GM19452 (cell line): ENCODE data around the gene TGFBR2.

Source experiments
- ATAC-seq: cut with Tn5 transposase; IDR thresholded peaks from one replicate; pipeline ENCODE4 v1.9.1; 2021; ENCODE audit not compliant: unreplicated experiment

Gene TGFBR2

DNA sequence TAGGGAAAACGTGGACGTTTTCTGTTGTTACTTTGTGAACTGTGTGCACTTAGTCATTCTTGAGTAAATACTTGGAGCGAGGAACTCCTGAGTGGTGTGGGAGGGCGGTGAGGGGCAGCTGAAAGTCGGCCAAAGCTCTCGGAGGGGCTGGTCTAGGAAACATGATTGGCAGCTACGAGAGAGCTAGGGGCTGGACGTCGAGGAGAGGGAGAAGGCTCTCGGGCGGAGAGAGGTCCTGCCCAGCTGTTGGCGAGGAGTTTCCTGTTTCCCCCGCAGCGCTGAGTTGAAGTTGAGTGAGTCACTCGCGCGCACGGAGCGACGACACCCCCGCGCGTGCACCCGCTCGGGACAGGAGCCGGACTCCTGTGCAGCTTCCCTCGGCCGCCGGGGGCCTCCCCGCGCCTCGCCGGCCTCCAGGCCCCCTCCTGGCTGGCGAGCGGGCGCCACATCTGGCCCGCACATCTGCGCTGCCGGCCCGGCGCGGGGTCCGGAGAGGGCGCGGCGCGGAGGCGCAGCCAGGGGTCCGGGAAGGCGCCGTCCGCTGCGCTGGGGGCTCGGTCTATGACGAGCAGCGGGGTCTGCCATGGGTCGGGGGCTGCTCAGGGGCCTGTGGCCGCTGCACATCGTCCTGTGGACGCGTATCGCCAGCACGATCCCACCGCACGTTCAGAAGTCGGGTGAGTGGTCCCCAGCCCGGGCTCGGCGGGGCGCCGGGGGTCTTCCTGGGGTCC is at the start of gene TGFBR2:
TGFBR2 (plus strand) TSS at position 301 of the 731 bp plus-strand sequence; CDS start at position 584, 283 bp downstream.
- ATAC-seq, result peak; percentile 76

DNA sequence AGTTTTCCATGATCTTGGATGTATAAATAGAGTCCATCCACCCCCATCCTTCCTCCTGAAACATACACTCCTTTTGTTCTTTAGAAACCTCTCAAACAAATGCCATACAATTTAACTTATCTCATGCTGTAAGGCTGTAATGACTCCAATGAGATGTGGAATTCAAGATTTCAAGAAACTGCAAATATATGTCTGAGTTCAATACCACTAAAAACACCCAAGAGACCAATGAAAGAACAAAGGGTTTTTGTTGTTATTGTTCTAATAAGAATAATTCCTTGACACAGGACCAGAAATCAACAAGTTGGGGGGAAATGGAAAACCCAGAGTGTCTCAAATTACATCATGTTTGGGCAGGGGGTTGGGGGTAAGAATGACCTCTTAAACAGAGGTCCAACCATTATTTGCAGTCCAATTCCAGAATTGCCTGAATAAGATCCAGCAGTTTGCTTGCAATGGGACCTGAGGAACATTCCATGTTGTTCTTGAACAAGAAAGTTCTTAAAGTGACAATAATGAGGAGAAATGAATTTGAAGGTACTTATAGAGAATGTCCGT is 48.6 kb upstream of the TGFBR2 start:
- ATAC-seq, result no peak

DNA sequence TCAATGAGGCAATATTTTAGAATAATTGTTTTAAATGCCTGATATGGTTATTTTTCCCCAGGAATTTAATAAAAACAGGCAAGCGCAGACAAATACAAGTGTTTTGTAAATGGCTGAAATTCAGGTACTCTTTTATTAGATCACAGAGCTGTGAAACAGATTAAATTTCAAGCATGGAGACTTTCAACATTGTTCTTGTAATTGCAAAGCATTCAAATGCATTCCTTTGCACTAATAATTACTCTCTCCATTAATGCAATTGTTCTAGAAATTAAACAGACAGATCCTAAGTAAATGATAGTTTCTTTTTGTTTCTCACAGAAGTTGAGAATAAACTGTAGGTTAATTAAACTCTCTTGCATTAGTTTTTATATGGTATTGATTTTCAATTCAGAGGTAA is 42.4 kb upstream of the TGFBR2 start:
- no peak for ATAC-seq

DNA sequence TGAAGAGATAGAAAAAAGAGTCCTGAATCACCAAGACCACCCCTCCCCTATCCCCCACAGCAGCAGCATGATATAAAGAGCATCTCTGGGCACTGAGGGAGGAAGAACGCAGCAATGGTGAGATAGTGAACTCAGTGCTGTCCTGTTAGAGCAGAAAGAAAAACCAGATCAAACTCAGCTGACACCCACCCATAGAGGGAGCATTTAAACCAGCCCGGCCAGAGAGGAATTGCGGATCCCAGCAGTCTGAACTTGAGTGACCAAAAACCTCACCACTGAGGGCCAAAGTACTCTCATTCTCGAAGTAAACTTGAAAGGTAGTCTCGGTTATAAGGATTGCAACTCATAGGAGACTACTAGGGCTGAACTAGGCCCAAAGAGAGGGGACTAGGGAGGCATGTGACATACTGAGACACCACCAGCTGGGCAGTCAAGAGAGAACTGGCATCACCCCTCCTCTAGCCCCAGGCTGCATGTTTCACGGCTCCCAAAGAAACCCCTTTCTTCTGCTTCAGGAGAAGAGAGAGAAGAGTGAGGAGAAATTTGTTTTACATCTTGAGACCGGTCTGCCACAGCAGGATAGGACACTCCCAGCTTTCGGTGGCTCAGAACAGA is 39.2 kb upstream of the TGFBR2 start:
- no peak for ATAC-seq

DNA sequence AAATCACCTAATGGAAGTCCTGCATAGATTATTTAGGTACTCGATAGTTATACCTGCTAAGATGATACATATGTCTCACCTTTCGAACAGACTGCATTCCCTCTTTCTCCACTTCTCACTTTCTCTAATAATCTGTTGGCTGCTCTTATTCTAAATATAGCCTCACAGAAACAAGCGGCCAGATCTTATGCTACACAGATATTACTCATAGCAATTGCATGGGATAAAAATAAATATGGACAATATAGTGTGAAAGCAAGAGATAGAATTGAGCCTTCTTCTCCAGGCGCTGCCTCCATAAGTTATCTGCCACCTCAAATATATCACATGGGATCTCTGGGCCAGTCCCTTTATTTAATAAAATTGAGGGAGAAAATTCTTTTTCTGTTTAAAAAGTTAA is 29.5 kb upstream of the TGFBR2 start:
- ATAC-seq, result no peak

DNA sequence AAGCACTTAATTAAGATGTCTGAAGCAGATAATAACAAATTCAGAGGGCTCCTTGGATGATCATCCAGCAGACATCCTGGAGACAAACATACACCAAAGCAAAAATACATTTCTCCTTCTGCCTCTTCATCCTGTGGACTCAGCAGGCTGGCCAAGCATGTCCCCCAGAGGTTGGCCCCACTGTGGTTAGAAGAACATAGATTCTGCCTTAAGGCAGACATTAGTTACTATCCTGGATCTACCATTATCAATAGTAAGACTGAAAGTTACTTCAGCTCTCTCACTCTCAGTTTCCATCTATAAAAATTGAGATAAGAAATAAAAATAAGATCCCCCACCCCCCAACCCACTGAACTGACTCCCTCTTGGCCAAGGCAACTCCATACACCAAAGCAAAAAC is 28.6 kb upstream of the TGFBR2 start:
- ATAC-seq, result peak; percentile 81

DNA sequence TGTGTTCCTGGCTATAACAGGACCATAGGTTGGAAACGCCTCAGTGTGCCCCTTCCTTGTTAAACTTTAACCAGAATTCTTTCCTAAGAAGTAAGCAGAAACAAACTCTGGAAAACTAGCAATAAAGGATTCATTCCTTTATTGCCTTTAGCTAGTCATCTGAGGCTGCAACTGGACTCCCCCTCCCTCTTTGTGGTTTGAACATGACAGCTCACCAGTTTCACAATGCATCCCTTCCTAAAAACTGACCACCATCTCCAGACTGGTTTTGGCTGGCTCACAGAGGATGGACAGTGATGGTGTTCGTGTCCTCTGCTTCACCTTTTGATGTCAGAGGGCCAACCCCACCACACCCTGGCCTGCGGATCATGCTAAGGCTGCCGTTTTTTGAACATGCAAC is 27.9 kb upstream of the TGFBR2 start:
- peak; percentile 35 for ATAC-seq

DNA sequence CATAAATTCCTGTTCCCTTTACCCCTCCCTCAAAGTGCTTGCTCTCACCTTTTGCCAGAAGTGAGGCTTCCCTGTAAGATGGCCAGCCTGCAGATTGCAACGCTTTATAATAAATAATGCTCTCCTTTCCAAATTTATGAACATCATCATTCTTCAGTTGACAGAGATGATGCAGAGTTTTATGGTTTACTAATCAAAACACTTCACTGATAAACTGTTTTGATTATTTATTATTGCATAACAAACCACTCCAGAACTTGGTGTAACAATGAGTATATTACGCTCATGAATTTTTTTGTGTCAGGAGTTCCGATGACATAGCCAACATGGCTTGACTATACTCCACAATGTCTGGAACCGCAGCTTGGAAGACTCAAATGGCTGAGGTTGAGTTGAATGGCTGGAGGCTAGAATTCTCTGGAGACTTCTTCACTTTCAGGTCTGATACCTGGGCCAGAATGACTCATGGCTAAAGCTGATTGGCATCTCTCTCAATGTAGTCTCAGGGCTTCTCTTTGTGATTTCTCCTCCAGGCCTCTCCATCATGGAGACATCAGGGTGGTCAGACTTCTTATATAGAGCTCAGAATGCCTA is 27.3 kb upstream of the TGFBR2 start:
- ATAC-seq, result no peak

DNA sequence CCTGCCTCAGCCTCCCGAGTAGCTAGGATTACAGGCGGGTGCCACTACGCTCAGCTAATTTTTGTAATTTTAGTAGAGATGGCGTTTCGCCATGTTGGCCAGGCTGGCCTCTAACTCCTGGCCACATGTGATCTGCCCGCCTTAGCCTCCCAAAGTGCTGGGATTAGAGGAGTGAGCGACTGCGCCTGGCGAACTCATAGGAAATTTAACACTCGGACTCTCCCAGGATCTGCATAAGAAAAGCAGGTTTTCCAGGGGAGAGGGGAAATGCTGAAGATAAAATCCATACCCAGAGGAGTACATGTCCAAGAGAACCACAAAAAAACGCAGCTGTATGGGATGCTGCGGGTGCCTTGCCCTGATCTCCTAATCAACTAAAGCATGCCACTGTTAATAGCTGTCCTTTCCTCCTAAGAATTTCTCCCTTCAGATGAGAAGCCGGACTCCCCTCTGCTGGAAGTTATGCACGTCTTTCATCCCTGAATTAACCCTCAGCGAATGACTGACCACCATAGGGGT is 25.3 kb upstream of the TGFBR2 start:
- ATAC-seq, result no peak

DNA sequence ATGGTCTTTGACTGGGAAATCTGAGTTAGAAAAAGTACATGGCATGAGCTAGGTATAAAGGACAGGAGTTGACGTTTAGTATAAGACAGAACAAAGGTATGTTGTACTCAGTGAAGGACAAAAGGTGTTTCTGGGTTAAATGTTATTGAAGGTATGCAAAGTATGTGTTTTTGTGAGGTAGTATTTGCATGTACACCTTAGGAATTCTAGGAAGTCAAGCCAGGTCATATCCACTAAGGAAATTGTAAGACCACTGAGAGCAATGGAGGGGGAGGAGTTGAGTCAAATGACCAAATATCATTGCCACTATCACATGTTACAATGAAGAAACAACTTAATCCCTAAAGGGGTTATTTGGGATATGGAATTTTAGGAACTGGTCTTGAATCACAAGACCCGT is 24.4 kb upstream of the TGFBR2 start:
- ATAC-seq, result no peak

DNA sequence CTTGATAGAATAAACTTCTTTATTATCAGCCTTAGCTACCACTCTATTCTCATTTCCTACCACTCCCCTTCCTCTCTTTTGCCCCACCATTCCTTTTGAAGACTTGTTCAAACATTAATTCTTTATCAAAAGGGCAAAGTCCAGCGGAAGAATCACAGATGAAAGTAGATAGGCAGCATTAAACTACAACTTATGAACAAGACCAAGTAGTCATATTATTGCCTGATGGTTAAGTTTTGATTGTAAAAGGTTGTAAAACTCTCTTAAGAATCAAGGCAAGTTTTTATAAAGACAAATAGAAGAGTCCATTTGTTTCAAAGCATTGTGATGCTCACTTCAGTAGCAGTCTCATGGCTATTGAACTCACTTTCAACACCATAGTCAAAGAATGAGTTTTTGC is 22.4 kb upstream of the TGFBR2 start:
- ATAC-seq, result no peak

DNA sequence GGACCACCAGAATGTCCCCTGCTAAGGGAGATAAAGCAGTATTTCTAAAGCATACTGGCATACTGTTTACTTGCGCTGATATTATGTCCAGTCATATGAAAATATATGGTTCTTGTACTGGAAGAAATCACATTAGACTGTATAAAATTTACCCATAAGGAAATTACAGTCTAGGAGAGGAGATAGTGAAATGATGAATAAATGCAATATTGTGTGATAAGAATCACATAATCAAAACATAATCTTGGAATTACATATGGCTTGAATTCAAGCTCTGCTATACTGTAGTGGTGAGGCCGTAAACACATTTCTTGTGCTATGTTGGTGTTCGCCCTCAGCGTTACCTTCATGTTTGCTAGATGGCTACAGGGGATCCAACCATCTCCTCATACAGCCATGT is 20.7 kb upstream of the TGFBR2 start:
- no peak for ATAC-seq

DNA sequence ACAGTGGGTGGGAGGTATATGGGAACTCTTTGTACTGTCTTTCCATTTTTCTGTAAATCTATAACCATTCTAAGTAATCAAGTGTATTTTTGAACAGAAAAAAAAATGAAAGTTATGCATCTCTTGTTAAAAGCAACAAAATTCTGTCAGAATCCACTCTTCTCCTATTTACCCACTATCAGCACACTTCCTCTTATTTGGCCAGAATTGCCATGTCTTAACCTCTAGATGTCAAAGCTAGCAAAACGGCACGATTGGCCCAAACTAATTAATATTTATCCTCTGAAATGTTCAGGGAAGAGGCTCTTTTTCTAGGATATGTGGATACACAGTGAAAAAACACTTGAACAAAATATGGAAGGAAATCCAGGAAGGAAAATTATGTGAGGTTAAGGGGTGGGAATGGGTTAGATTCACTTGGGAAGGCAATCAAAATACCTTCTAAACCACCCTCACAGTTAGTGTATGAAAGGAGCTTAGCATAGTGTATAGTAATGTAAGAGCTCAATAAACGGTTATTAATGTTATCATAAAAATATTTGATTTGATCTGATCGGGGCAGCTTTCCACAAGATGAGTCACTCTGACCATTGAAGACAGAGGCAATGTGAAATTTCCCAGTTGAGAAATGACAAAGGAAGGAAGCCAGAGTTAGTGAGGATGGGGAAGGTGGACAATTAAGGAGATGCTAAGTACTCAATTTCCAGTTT is 20.1 kb upstream of the TGFBR2 start:
- ATAC-seq, result no peak

DNA sequence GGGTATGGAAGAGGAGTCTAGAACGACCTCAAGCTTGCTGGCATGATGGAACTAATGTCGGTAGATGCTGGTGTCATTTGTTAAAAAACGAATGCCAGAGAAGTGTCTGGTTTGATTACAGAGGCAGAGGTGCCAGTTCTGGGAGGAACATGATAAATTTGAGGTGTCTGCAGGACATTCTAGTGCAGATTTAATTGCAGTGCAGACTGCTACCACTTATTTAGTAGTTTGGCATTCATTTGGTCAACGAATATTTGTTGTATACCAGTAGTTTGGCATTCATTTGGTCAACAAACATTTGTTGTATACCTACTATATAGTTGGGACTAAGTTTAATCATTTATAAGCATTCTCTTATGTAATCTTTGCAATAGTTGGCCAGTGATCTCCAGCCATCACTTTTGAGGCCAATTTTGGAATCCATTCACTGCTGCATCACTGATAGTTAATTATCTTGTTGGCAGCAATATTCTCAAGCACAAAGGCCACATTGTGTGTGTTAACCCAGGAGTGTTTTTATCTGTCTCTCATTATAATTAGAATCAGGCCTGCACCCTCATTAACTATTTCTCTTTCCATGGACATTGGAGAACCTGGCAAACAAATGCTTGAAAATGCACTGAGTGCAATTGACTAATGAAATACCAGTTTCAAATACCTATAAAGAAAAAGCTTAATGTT is 19.5 kb upstream of the TGFBR2 start:
- no peak for ATAC-seq

DNA sequence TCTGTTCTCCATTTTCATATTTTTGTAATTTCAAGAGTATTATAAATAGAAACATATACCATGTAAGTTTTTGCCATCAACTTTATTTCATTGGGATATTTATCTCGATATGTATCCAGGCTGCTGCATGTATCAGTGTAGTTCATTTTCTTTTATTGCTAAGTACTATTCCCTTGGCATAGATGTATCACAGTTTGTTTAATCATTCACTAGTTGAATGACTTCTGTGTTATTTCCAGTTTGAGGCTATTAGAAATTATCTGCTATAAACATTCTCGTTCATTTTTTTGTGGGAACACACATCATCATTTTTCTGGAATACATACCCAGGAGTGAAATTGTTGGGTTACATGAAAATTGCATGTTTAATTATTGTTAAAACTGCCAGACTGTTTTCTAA is 18.5 kb upstream of the TGFBR2 start:
- no peak for ATAC-seq

DNA sequence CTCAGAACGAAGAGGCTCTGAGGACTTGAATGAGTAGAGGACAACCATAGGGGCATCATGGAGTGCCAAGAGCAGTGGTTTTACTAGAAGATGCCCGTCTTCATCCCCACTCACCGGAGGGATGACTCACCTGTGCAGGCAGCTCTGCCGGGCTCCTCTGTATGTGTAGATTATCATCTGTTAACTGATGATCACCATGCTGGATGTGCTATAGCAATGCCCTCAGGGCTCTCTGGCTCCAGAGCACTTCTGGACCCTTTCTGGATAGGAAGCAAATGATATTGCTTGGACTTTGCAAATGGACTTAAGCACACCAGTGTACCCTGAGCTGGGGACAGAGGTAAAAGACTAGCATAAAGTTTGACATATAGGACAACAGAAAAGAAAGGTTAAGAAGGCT is 10.2 kb upstream of the TGFBR2 start:
- ATAC-seq, result no peak

DNA sequence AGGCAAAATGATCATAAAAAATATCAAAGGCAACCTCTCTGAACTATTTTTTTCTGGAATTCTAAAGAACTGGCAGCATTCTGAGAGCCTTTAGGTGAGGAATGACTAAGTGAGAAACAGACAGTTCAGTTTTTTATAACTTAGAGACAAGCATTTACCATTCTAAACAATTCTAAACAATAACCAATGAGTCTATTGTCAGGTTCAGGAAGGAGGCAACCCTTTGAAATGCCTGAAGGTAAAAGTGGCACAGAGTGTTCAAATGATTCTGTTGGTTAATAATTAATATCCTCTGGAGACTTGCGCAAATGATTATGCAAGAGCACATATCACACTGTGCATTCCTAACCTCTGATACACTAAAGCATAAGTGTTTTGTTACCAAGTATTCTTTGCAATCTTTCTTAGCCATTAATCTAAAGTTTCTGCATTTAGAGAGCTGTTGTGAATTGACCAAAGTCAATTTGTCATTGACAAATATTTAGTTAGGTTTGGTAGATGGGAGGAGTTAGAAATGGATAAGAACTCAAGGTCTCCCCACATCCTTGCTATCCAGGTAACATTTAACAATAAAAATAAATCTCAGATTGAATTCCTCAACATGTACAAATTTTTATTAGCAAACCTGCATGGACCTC is 9.2 kb upstream of the TGFBR2 start:
- no peak for ATAC-seq

DNA sequence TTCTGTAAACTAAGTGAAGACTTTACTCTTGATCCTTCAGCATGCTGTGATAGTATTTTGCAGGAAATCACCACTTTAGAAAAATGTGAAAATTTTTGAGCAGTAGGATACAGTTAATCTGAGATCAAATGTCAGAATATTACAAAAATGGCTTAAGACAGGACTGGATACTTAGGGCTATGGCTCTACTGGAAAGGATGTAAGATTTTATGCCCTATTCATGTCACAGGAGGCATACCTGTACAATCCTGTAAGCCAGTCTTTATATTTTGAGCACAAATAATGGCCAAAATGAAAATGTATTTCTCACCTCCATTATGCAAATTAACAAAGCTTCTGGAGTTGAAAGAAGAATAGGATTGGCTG is 8.6 kb upstream of the TGFBR2 start:
- no peak for ATAC-seq

DNA sequence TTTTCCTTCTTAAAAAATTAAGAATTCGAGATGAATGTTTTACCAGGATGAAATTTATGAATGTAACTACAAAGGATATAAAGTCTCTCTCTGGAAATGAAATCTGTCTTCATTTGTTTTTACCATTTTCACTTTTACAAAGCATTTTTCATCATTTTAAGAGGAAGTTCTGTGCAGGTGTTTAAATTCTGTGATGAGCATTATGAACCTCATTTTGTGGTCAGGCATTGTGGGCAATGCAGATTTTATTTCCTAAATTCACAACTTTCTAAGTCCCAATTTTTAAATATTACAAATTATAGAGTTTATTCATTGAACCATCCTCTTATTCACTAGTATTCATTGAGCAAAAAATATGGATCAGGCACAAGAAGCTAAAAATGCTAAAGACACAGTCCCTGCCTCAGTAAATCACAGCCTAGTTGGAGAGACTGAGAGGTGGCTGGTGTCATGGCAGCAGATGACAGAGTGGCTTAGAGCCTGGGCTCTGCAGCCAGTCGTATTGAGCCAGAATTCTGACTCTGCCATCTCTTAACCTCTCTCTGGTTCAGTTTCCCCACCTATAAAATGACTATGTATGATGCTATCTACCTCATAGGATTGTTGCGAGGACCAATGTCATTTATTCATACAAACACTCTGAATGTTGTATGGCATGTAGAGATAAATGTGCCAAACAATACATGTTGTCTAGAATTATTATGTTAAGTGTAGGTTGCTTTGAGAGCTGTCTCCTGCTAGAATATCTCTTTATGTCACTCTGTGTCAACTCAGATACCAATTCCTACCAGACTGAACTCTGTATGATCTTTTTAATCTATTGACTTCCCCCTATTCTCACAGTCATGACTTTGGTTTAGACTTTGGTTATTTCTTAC is 7.5 kb upstream of the TGFBR2 start:
- ATAC-seq, result no peak
